ENCODE data around the gene CFAP77.

- TF ChIP-seq POLR2AphosphoS5 (IDR thresholded peaks at IDR 0.05; ENCODE audit: low read depth, low read length) (no peak), POLR2A (IDR thresholded peaks at IDR 0.05; ENCODE audit: low read depth, low read length) (no peak), TAF1 (IDR thresholded peaks at IDR 0.05; ENCODE audit: borderline replicate concordance, low read depth, low read length) (no peak)
Observed at GRCh38 chr9:132456241-132456640, 46.2 kb downstream of the CFAP77 start.

Measured in GM12892 (cell line).